HG03280 (cell line): ENCODE measurements around the gene ATCAY.

Source experiments
- ATAC-seq: cut with Tn5 transposase; IDR thresholded peaks from one replicate; pipeline ENCODE4 v1.9.1; 2021; ENCODE audit warnings: mild to moderate bottlenecking, moderate library complexity; ENCODE audit not compliant: unreplicated experiment

Gene ATCAY

GRCh38 chr19:3880471-3881271 lies at the start of gene ATCAY:
TSS of gene ATCAY (plus strand) at chr19:3880685. CDS start at chr19:3885768, 5,083 bp downstream.
- no peak for ATAC-seq

- ATAC-seq = no peak
Observed at GRCh38 chr19:3831601-3832000, 48.9 kb upstream of the ATCAY start.

GRCh38 chr19:3832001-3832400 lies 48.5 kb upstream of the ATCAY start:
- ATAC-seq = no peak

GRCh38 chr19:3833578-3834348 lies 46.7 kb upstream of the ATCAY start:
- no peak for ATAC-seq

- no peak for ATAC-seq
Observed at GRCh38 chr19:3834349-3835054, 46.0 kb upstream of the ATCAY start.

- no peak for ATAC-seq
Observed at GRCh38 chr19:3835055-3835435, 45.4 kb upstream of the ATCAY start.

- no peak for ATAC-seq
Observed at GRCh38 chr19:3836887-3837286, 43.6 kb upstream of the ATCAY start.

GRCh38 chr19:3837332-3837731 lies 43.2 kb upstream of the ATCAY start:
- ATAC-seq = no peak

GRCh38 chr19:3837922-3838321 lies 42.6 kb upstream of the ATCAY start:
- ATAC-seq = no peak

- no peak for ATAC-seq
Observed at GRCh38 chr19:3838661-3839060, 41.8 kb upstream of the ATCAY start.

- ATAC-seq = no peak
Observed at GRCh38 chr19:3839941-3840340, 40.5 kb upstream of the ATCAY start.

GRCh38 chr19:3840804-3841203 lies 39.7 kb upstream of the ATCAY start:
- no peak for ATAC-seq

- no peak for ATAC-seq
Observed at GRCh38 chr19:3842948-3843347, 37.5 kb upstream of the ATCAY start.

GRCh38 chr19:3844596-3844995 lies 35.9 kb upstream of the ATCAY start:
- no peak for ATAC-seq

GRCh38 chr19:3849092-3849491 lies 31.4 kb upstream of the ATCAY start:
- ATAC-seq = no peak

GRCh38 chr19:3849787-3850186 lies 30.7 kb upstream of the ATCAY start:
- no peak for ATAC-seq

- ATAC-seq = no peak
Observed at GRCh38 chr19:3850320-3850972, 30.0 kb upstream of the ATCAY start.

GRCh38 chr19:3851254-3852176 lies 29.0 kb upstream of the ATCAY start:
- no peak for ATAC-seq

GRCh38 chr19:3852177-3852511 lies 28.3 kb upstream of the ATCAY start:
- no peak for ATAC-seq

- ATAC-seq = no peak
Observed at GRCh38 chr19:3852614-3853254, 27.8 kb upstream of the ATCAY start.
